GM18870 (cell line): Measurements from ENCODE around the gene PBXIP1.
"Not testable (repeated sequence)": the region's sequence is repeated elsewhere in the genome, so short reads cannot be mapped to it uniquely, and the experiment has no call there.

Source experiments
- ATAC-seq: cut with Tn5 transposase; IDR thresholded peaks from one replicate; pipeline ENCODE4 v1.9.1; 2021; ENCODE audit warnings: moderate library complexity; ENCODE audit not compliant: unreplicated experiment

The PBXIP1 gene

GRCh38 chr1:154938604-154939399 is 17.1 kb downstream of the PBXIP1 start:
- no peak for ATAC-seq

GRCh38 chr1:154937988-154938386 is 17.9 kb downstream of the PBXIP1 start:
- no peak for ATAC-seq

- ATAC-seq: peak; percentile 42
These were observed 18.6 kb downstream of the PBXIP1 start for GRCh38 chr1:154937085-154937987.

- ATAC-seq: peak; percentile 56
These were observed 19.3 kb downstream of the PBXIP1 start, which contains the start of gene PMVK for GRCh38 chr1:154936555-154937084. Gene PMVK, minus strand, starts transcription at chr1:154936719. Its CDS starts 34 bp downstream, at chr1:154936685.

GRCh38 chr1:154935749-154936554 is 19.9 kb downstream of the PBXIP1 start:
- no peak for ATAC-seq

- no peak for ATAC-seq
These were observed 21.4 kb downstream of the PBXIP1 start for GRCh38 chr1:154934358-154934948.

- no peak for ATAC-seq
These were observed 23.9 kb downstream of the PBXIP1 start for GRCh38 chr1:154931940-154932487.

GRCh38 chr1:154926201-154926600 is 29.7 kb downstream of the PBXIP1 start:
- ATAC-seq: no peak

GRCh38 chr1:154925335-154926170 is 30.3 kb downstream of the PBXIP1 start:
- no peak for ATAC-seq

GRCh38 chr1:154923695-154924094 is 32.2 kb downstream of the PBXIP1 start:
- ATAC-seq: no peak

- no peak for ATAC-seq
These were observed 42.6 kb downstream of the PBXIP1 start for GRCh38 chr1:154913273-154913672.

GRCh38 chr1:154912755-154913154 is 43.1 kb downstream of the PBXIP1 start:
- no peak for ATAC-seq

- no peak for ATAC-seq
These were observed 44.0 kb downstream of the PBXIP1 start for GRCh38 chr1:154911691-154912550.

- no peak for ATAC-seq
These were observed 45.0 kb downstream of the PBXIP1 start for GRCh38 chr1:154910851-154911250.

GRCh38 chr1:154908937-154909336 is 47.0 kb downstream of the PBXIP1 start:
- no peak for ATAC-seq

- not testable (repeated sequence) for ATAC-seq
These were observed 47.8 kb downstream of the PBXIP1 start for GRCh38 chr1:154908129-154908528.

- no peak for ATAC-seq
These were observed 49.2 kb downstream of the PBXIP1 start for GRCh38 chr1:154906621-154907081.

- no peak for ATAC-seq
These were observed 52.8 kb downstream of the PBXIP1 start for GRCh38 chr1:154902938-154903566.
